Astrocyte (in vitro differentiated cells and primary cell): ENCODE data around the gene MYH10. TPM values are rescaled to one million over a fixed set of nuclear protein-coding genes. Genes with fewer than 3 reads are reported as not detected.
A peak's percentile ranks its signal among the peaks of the same experiment; 100 is the strongest.
"Not testable (repeated sequence)": the region's sequence is repeated elsewhere in the genome, so short reads cannot be mapped to it uniquely, and the experiment has no call there.

Experiments
- DNase-seq: peaks from one replicate; pipeline ENCODE4 v3.0.0-alpha.2; 2010; ENCODE audit warnings: low read depth
- FAIRE-seq: peaks from 2 replicates; lab custom pipeline; 2011; peaks lifted over from hg19 to GRCh38; lab: Jason Lieb, UNC
- H2AFZ ChIP-seq: 2 replicates; pipeline ENCODE4 v1.6.0; 2012; ENCODE audit warnings: low read depth, low read length, inconsistent platforms
- H3K27ac ChIP-seq: 2 replicates; pipeline ENCODE4 v1.5.1; 2011; ENCODE audit warnings: low read depth, low read length, inconsistent platforms
- H3K27me3 ChIP-seq: 2 replicates; pipeline ENCODE4 v1.6.0; 2011; ENCODE audit warnings: low read length, inconsistent platforms; ENCODE audit not compliant: insufficient read depth
- H3K36me3 ChIP-seq: 2 replicates; pipeline ENCODE4 v1.5.1; 2011; ENCODE audit warnings: low read length, inconsistent platforms; ENCODE audit not compliant: insufficient read depth
- H3K4me1 ChIP-seq: 2 replicates; pipeline ENCODE4 v1.5.1; 2011; ENCODE audit warnings: low read length, inconsistent platforms; ENCODE audit not compliant: insufficient read depth
- H3K4me2 ChIP-seq: 2 replicates; pipeline ENCODE4 v1.6.0; 2012; ENCODE audit warnings: low read length, inconsistent platforms
- H3K4me3 ChIP-seq: 2 replicates; pipeline ENCODE4 v1.5.1; 2011; ENCODE audit warnings: low read depth, mild to moderate bottlenecking, low read length, inconsistent platforms; ENCODE audit not compliant: insufficient read depth
- H3K79me2 ChIP-seq: 2 replicates; pipeline ENCODE4 v1.6.0; 2012; ENCODE audit warnings: mild to moderate bottlenecking, low read length, inconsistent platforms; ENCODE audit not compliant: insufficient read depth
- H3K9ac ChIP-seq: 2 replicates; pipeline ENCODE4 v1.6.0; 2012; ENCODE audit warnings: mild to moderate bottlenecking, low read length, inconsistent platforms
- H3K9me3 ChIP-seq: 2 replicates; pipeline ENCODE4 v1.5.1; 2012; ENCODE audit warnings: low read depth, mild to moderate bottlenecking, low read length, inconsistent platforms; ENCODE audit not compliant: insufficient read depth
- H4K20me1 ChIP-seq: 2 replicates; pipeline ENCODE4 v1.6.0; 2012; ENCODE audit warnings: low read length, inconsistent platforms; ENCODE audit not compliant: insufficient read depth
- H3K27ac Mint-ChIP-seq: one replicate; pipeline ENCODE4 v1.8.0; 2021; ENCODE audit warnings: mild to moderate bottlenecking, mixed read lengths; ENCODE audit not compliant: unreplicated experiment
- H3K27me3 Mint-ChIP-seq: one replicate; pipeline ENCODE4 v1.8.0; 2021; ENCODE audit warnings: low read depth, mixed read lengths; ENCODE audit not compliant: unreplicated experiment
- H3K36me3 Mint-ChIP-seq: one replicate; pipeline ENCODE4 v1.8.0; 2021; ENCODE audit warnings: low read depth, mixed read lengths; ENCODE audit not compliant: unreplicated experiment
- H3K4me1 Mint-ChIP-seq: one replicate; pipeline ENCODE4 v1.8.0; 2021; ENCODE audit warnings: low read depth, mixed read lengths; ENCODE audit not compliant: unreplicated experiment
- H3K4me3 Mint-ChIP-seq: one replicate; pipeline ENCODE4 v1.8.0; 2021; ENCODE audit warnings: mild to moderate bottlenecking, moderate library complexity, mixed read lengths; ENCODE audit not compliant: unreplicated experiment
- H3K9me3 Mint-ChIP-seq: one replicate; pipeline ENCODE4 v1.8.0; 2021; ENCODE audit warnings: mild to moderate bottlenecking, mixed read lengths; ENCODE audit not compliant: unreplicated experiment
- CTCF ChIP-seq: IDR thresholded peaks from 2 replicates; pipeline ENCODE4 v1.5.1; 2011; ENCODE audit warnings: low read depth, mild to moderate bottlenecking, inconsistent platforms, low read length, moderate library complexity; ENCODE audit not compliant: insufficient read depth
- EZH2 ChIP-seq: IDR thresholded peaks from 2 replicates; pipeline ENCODE4 v1.6.1; 2012; ENCODE audit warnings: mild to moderate bottlenecking, low read length, inconsistent platforms; ENCODE audit not compliant: insufficient read depth
- total RNA-seq: library from RNA; stranded (reverse); gene quantifications from 2 replicates; pipeline ENCODE4 v1.2.1, GENCODE V29; 2021

MYH10 gene
- total RNA-seq, 1 donor from 2014 or later, result 150 TPM

GRCh38 chr17:8542599-8543502, 87.7 kb downstream of the MYH10 start:
- Mint-ChIP-seq H3K27me3 (no peaks in the 10 kb centered on the region), H3K27ac (no peak overlapping the region), H3K9me3 (no peaks in the 10 kb centered on the region), H3K4me1 (no peaks in the 10 kb centered on the region), H3K36me3 (peaks cover 14% of the 10 kb centered on the region), H3K4me3 (no peak overlapping the region)
- Histone ChIP-seq H3K9ac (no peak overlapping the region), H4K20me1 (peaks cover 16% of the 10 kb centered on the region), H3K4me1 (no peaks in the 10 kb centered on the region), H3K79me2 (no peaks in the 10 kb centered on the region), H3K4me3 (no peak overlapping the region), H3K27me3 (no peaks in the 10 kb centered on the region), H3K9me3 (no peaks in the 10 kb centered on the region), H2AFZ (no peak overlapping the region), H3K4me2 (no peak overlapping the region), H3K36me3 (peaks cover 66% of the 10 kb centered on the region), H3K27ac (no peak overlapping the region)
- FAIRE-seq (no peak), DNase-seq (peak; percentile 20)
- TF ChIP-seq EZH2 (no peak), CTCF (no peak)

- not testable (repeated sequence) for H3K4me3 ChIP-seq, H3K27ac ChIP-seq, H3K9ac ChIP-seq, H2AFZ ChIP-seq, DNase-seq, H3K4me1 ChIP-seq, H3K9me3 Mint-ChIP-seq, H3K79me2 ChIP-seq, H3K27me3 Mint-ChIP-seq, H3K4me2 ChIP-seq, FAIRE-seq, H3K9me3 ChIP-seq, H3K27me3 ChIP-seq, H3K4me1 Mint-ChIP-seq, H3K4me3 Mint-ChIP-seq, H3K27ac Mint-ChIP-seq
- H3K36me3 Mint-ChIP-seq, result peaks cover 14% of the 10 kb centered on the region
- H4K20me1 ChIP-seq, result peaks cover 13% of the 10 kb centered on the region
- H3K36me3 ChIP-seq, result peaks cover 76% of the 10 kb centered on the region
Measured at GRCh38 chr17:8539976-8540375, 90.5 kb downstream of the MYH10 start.

GRCh38 chr17:8537734-8538133, 92.8 kb downstream of the MYH10 start:
- TF ChIP-seq EZH2, result no peak
- no peak for TF ChIP-seq CTCF
- H4K20me1 ChIP-seq, result peaks cover 26% of the 10 kb centered on the region
- H3K36me3 ChIP-seq, result peaks cover 77% of the 10 kb centered on the region
- H3K4me1 Mint-ChIP-seq, result no peaks in the 10 kb centered on the region
- H2AFZ ChIP-seq, result no peak overlapping the region
- FAIRE-seq (no peak), DNase-seq (no peak)
- H3K4me3 Mint-ChIP-seq, result no peak overlapping the region
- no peaks in the 10 kb centered on the region for H3K27me3 ChIP-seq
- H3K27ac ChIP-seq, result no peak overlapping the region
- H3K9me3 ChIP-seq, result no peaks in the 10 kb centered on the region
- H3K4me2 ChIP-seq, result no peak overlapping the region
- no peak overlapping the region for H3K27ac Mint-ChIP-seq
- H3K27me3 Mint-ChIP-seq, result no peaks in the 10 kb centered on the region
- H3K4me1 ChIP-seq, result no peaks in the 10 kb centered on the region
- peaks cover 5% of the 10 kb centered on the region for H3K36me3 Mint-ChIP-seq
- H3K79me2 ChIP-seq, result no peaks in the 10 kb centered on the region
- no peaks in the 10 kb centered on the region for H3K9me3 Mint-ChIP-seq
- no peak overlapping the region for H3K9ac ChIP-seq
- H3K4me3 ChIP-seq, result no peak overlapping the region
